CD4-positive, alpha-beta T cell (primary cell): ENCODE results near the gene EQTN. TPM values are rescaled to one million over a fixed set of nuclear protein-coding genes. Genes with fewer than 3 reads are reported as not detected.
"Not testable (repeated sequence)": the region's sequence is repeated elsewhere in the genome, so short reads cannot be mapped to it uniquely, and the experiment has no call there.

ENCODE experiments used
- ATAC-seq: fragments of 200-7000 bp; cut with Tn5 transposase; one replicate; pipeline ENCODE4 v1.10.0; 2022; ENCODE audit warnings: mild to moderate bottlenecking; ENCODE audit not compliant: poor library complexity
- CTCF ChIA-PET: fragments of 350-600 bp; sonication (Branson Sonifier 250); formaldehyde crosslinking; loops from one replicate; lab custom pipeline; 2021; ENCODE audit warnings: antibody characterized with exemption, inconsistent platforms; lab: Charles Lee
- POLR2A ChIA-PET: fragments of 350-600 bp; sonication (Branson Sonifier 250); formaldehyde crosslinking; loops from one replicate; lab custom pipeline; 2021; ENCODE audit warnings: antibody characterized with exemption, inconsistent platforms; lab: Charles Lee
- DNase-seq, 14 experiments: peaks; one replicate each; pipeline ENCODE4 v3.0.0-alpha.2; 2013 to 2020; ENCODE audit warnings: mixed read lengths in 2 of 14
- H3K27ac ChIP-seq, 2 donors: one replicate each; pipeline versions ENCODE4 v1.5.1 to v1.7.0; 2013; ENCODE audit warnings: low read length in 2 of 2, low read depth in 1 of 2, mild to moderate bottlenecking in 1 of 2
- H3K27me3 ChIP-seq, 2 experiments: 1 replicate in 1 of 2; 2 replicates in 1 of 2; pipeline versions ENCODE4 v1.6.1 to v1.7.0; 2013; ENCODE audit warnings: low read length in 2 of 2, control low read depth in 1 of 2, mild to moderate bottlenecking in 1 of 2, moderate library complexity in 1 of 2; ENCODE audit not compliant: insufficient read depth in 2 of 2, control insufficient read depth in 1 of 2
- H3K36me3 ChIP-seq: one replicate; pipeline ENCODE4 v1.6.1; 2013; ENCODE audit warnings: low read length, control low read depth; ENCODE audit not compliant: insufficient read depth
- H3K4me1 ChIP-seq: one replicate; pipeline ENCODE4 v1.6.1; 2013; ENCODE audit warnings: low read length, control low read depth; ENCODE audit not compliant: insufficient read depth
- H3K4me3 ChIP-seq: one replicate; pipeline ENCODE4 v1.5.1; 2013; ENCODE audit warnings: mild to moderate bottlenecking, low read length, moderate library complexity
- H3K9me3 ChIP-seq, 2 experiments: 1 replicate in 1 of 2; 2 replicates in 1 of 2; pipeline versions ENCODE4 v1.6.1 to v1.7.0; 2013; ENCODE audit warnings: low read length in 2 of 2, mild to moderate bottlenecking in 2 of 2, control low read depth in 1 of 2, moderate library complexity in 1 of 2; ENCODE audit not compliant: control insufficient read depth in 1 of 2, insufficient read depth in 1 of 2
- H3K27ac Mint-ChIP-seq: one replicate; pipeline ENCODE4 v1.8.0; 2020; ENCODE audit warnings: mixed read lengths
- H3K27me3 Mint-ChIP-seq: one replicate; pipeline ENCODE4 v1.8.0; 2021; ENCODE audit warnings: mixed read lengths
- H3K36me3 Mint-ChIP-seq: one replicate; pipeline ENCODE4 v1.8.0; 2021; ENCODE audit warnings: low read depth, mixed read lengths
- H3K4me1 Mint-ChIP-seq: one replicate; pipeline ENCODE4 v1.8.0; 2021; ENCODE audit warnings: low read depth, mixed read lengths
- H3K4me3 Mint-ChIP-seq: one replicate; pipeline ENCODE4 v1.8.0; 2020; ENCODE audit warnings: mild to moderate bottlenecking, mixed read lengths
- H3K9me3 Mint-ChIP-seq: one replicate; pipeline ENCODE4 v1.8.0; 2020; ENCODE audit warnings: mixed read lengths
- CTCF ChIP-seq: fragments of 200-600 bp; IDR thresholded peaks from one replicate; pipeline ENCODE4 v1.8.0; 2022; ENCODE audit warnings: antibody characterized with exemption, mild to moderate bottlenecking
- intact Hi-C, 2 experiments: fragments of 100-400 bp; cut with DNase I in 1 of 2; cut with micrococcal nuclease in 1 of 2; formaldehyde crosslinking; loops; one replicate each; pipeline versions ENCODE4 v1.15.1 to v1.9.0; 2023 to 2025; cut with DNase I, micrococcal nuclease
- total RNA-seq, 174 experiments: library from RNA in 2 of 174; stranded (reverse) in 2 of 174; gene quantifications; one replicate each; pipeline ENCODE4 v1.2.3 and lab custom pipeline; 2021 to 2026

EQTN gene
- total RNA-seq, 2 experiments from 2014 or later: not detected

GRCh38 chr9:27247756-27248155 is 49.2 kb downstream of the EQTN start:
- no peak for TF ChIP-seq CTCF
- no peaks in the 10 kb centered on the region for H3K4me1 ChIP-seq
- ChIA-PET CTCF (no interaction called here), POLR2A (no interaction called here)
- Mint-ChIP-seq H3K36me3 (no peaks in the 10 kb centered on the region), H3K9me3 (peaks cover 3% of the 10 kb centered on the region), H3K27ac (no peak overlapping the region), H3K27me3 (peaks cover 20% of the 10 kb centered on the region), H3K4me3 (no peak overlapping the region), H3K4me1 (no peaks in the 10 kb centered on the region)
- peaks cover 0 to 6% of the 10 kb centered on the region in 2 experiments for H3K9me3 ChIP-seq
- DNase-seq (no peak), ATAC-seq (no peak)
- intact Hi-C loops: no loop called here
- no peaks in the 10 kb centered on the region for H3K27me3 ChIP-seq
- H3K36me3 ChIP-seq: no peaks in the 10 kb centered on the region
- no peak overlapping the region for H3K4me3 ChIP-seq
- H3K27ac ChIP-seq: no peak overlapping the region

- H3K27me3 ChIP-seq, DNase-seq, intact Hi-C loops, H3K4me1 ChIP-seq, H3K4me3 Mint-ChIP-seq, H3K27me3 Mint-ChIP-seq, H3K36me3 Mint-ChIP-seq, H3K36me3 ChIP-seq, H3K4me1 Mint-ChIP-seq, H3K4me3 ChIP-seq, H3K27ac ChIP-seq, ATAC-seq, H3K9me3 ChIP-seq, POLR2A ChIA-PET, H3K9me3 Mint-ChIP-seq, H3K27ac Mint-ChIP-seq, CTCF ChIA-PET: not testable (repeated sequence)
Observed at GRCh38 chr9:27239648-27240047, 57.3 kb downstream of the EQTN start.

Other genes starting within 250 kb of the EQTN start
- gene TEK, start 187.9 kb downstream of the EQTN start, total RNA-seq: not detected
- not detected for gene IFNK, start 227.1 kb upstream of the EQTN start, total RNA-seq
- under 1 TPM; 0.25 to 0.30 TPM for gene MOB3B, start 232.7 kb upstream of the EQTN start, total RNA-seq